Kidney (tissue), 14 donors: ENCODE data around the gene CCDC137. TPM values are rescaled to one million over a fixed set of nuclear protein-coding genes. Genes with fewer than 3 reads are reported as not detected.

ENCODE experiments used
- DNase-seq, 5 donors: peaks; one replicate each; pipeline ENCODE4 v3.0.0-alpha.2; 2013 to 2020
- FAIRE-seq: peaks from 2 replicates; lab custom pipeline; 2012; peaks lifted over from hg19 to GRCh38; lab: Jason Lieb, UNC
- H3K27ac ChIP-seq, 2 donors: one replicate each; pipeline ENCODE4 v1.7.0; 2013; ENCODE audit warnings: low read depth in 2 of 2, low read length in 2 of 2, inconsistent platforms in 1 of 2
- H3K27me3 ChIP-seq: one replicate; pipeline ENCODE4 v1.7.1; 2013; ENCODE audit warnings: low read length, inconsistent platforms; ENCODE audit not compliant: control insufficient read depth, insufficient read depth
- H3K36me3 ChIP-seq, 3 donors: one replicate each; pipeline versions ENCODE4 v1.7.0 to v1.7.1; 2013; ENCODE audit warnings: low read length in 3 of 3, control low read depth in 1 of 3, inconsistent platforms in 1 of 3; ENCODE audit not compliant: insufficient read depth in 3 of 3, control insufficient read depth in 2 of 3
- H3K4me1 ChIP-seq, 3 donors: one replicate each; pipeline versions ENCODE4 v1.7.0 to v1.7.1; 2013; ENCODE audit warnings: low read length in 3 of 3, inconsistent platforms in 1 of 3, low read depth in 1 of 3; ENCODE audit not compliant: control insufficient read depth in 2 of 3, insufficient read depth in 2 of 3
- H3K4me3 ChIP-seq, 3 donors: one replicate each; pipeline versions ENCODE4 v1.7.0 to v1.8.1; 2013; ENCODE audit warnings: low read length in 3 of 3, control low read depth in 1 of 3, inconsistent platforms in 1 of 3
- H3K9ac ChIP-seq, 3 donors: one replicate each; pipeline versions ENCODE4 v1.7.0 to v1.7.1; 2013; ENCODE audit warnings: low read length in 3 of 3, control low read depth in 1 of 3, inconsistent platforms in 1 of 3
- H3K9me3 ChIP-seq, 3 donors: one replicate each; pipeline versions ENCODE4 v1.7.0 to v1.7.1; 2013; ENCODE audit warnings: low read length in 3 of 3, control low read depth in 1 of 3, inconsistent platforms in 1 of 3; ENCODE audit not compliant: control insufficient read depth in 2 of 3, insufficient read depth in 1 of 3
- intact Hi-C: fragments of 100-400 bp; cut with DNase I; formaldehyde crosslinking; loops from one replicate; pipeline ENCODE4 v1.11.1; 2022
- polyA plus RNA-seq: library from polyadenylated mRNA; stranded (reverse); fragments of 350-450 nt; fragmentation: Illumina TruSeq; extraction: RNeasy Lipid Tissue Mini Kit (QIAGEN cat#74804); gene quantifications from one replicate; pipeline ENCODE4 v1.2.3, GENCODE V29; 2014; ENCODE audit warnings: low read depth, low replicate concordance; ENCODE audit not compliant: insufficient read depth
- total RNA-seq: library from RNA; stranded (reverse); fragmentation: NEBNext Ultra II Directional; extraction: Animal tissue kit (Norgen Biotek cat#: 25700); gene quantifications from one replicate; pipeline ENCODE4 v1.2.1, GENCODE V29; 2021
- TF ChIP-seq, protein P1 (sequence below): IDR thresholded peaks from 3 replicates; pipeline ENCODE4 v1.5.1; 2012; ENCODE audit warnings: mild to moderate bottlenecking, moderate library complexity, borderline replicate concordance; ENCODE audit not compliant: insufficient read depth; ENCODE audit errors: extremely low read depth
- donor health status: control.
- donor health status: control.
- donor health status: control.
- donor health status: control.
- donor health status: control.
- donor health status: DM: yes; HTN: yes; CAD: no.
- donor health status: Normal renal cell carcinoma (clear cell type).

Gene CCDC137
- total and polyA plus RNA-seq, 2 donors from 2014 or later, result 14.7 to 18.8 TPM

DNA sequence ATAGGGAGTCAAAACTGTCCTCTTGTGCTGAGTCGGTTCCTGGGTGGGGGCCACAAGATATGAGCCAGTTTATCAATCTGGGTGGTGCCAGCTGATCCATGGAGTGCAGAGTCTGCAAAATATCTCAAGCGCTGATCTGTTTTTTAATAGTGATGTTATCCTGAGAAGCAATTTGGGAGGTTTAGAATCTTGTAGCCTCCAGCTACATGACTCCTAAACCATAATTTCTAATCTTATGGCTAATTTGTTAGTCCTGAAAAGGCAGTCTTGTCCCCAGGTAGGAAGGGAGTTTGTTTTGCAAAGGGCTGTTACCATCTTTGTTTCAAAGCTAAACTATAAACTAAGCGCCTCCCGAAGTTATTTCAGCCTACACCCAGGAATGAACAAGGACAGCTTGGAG is 27.9 kb upstream of the CCDC137 start:
- Histone ChIP-seq H3K27me3 (no peaks in the 10 kb centered on the region), H3K4me1 (peaks cover 0 to 9% (median 4%) of the 10 kb centered on the region in 3 donors), H3K9me3 (no peaks in the 10 kb centered on the region), H3K9ac (no peak overlapping the region), H3K4me3 (no peak overlapping the region), H3K27ac (no peak overlapping the region), H3K36me3 (no peaks in the 10 kb centered on the region)
- DNase-seq (no peak), FAIRE-seq (no peak)
- TF ChIP-seq, protein P1, sequence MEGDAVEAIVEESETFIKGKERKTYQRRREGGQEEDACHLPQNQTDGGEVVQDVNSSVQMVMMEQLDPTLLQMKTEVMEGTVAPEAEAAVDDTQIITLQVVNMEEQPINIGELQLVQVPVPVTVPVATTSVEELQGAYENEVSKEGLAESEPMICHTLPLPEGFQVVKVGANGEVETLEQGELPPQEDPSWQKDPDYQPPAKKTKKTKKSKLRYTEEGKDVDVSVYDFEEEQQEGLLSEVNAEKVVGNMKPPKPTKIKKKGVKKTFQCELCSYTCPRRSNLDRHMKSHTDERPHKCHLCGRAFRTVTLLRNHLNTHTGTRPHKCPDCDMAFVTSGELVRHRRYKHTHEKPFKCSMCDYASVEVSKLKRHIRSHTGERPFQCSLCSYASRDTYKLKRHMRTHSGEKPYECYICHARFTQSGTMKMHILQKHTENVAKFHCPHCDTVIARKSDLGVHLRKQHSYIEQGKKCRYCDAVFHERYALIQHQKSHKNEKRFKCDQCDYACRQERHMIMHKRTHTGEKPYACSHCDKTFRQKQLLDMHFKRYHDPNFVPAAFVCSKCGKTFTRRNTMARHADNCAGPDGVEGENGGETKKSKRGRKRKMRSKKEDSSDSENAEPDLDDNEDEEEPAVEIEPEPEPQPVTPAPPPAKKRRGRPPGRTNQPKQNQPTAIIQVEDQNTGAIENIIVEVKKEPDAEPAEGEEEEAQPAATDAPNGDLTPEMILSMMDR, result no peak
- intact Hi-C loops, result no loop called here

DNA sequence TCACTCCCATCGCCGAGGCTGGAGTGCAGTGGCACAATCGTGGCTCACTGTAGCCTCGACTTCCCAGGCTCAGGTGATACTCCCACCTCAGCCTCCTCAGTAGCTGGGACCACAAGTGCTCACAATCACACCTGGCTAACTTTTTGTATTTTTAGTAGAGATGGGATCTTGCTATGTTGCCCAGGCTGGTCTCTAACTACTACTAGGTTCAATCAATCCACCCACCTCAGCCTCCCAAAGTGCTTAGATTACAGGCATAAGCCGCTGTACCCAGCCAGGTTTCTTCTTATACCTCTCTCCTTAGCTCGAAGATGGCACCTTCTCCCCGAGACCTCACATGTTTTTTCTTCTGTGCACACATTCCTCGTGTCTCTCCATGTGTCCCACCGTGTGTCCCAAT is 26.5 kb upstream of the CCDC137 start:
- Histone ChIP-seq H3K36me3 (no peaks in the 10 kb centered on the region), H3K9ac (no peak overlapping the region), H3K4me1 (peaks cover 0 to 9% (median 4%) of the 10 kb centered on the region in 3 donors), H3K9me3 (no peaks in the 10 kb centered on the region), H3K27ac (no peak overlapping the region), H3K4me3 (no peak overlapping the region), H3K27me3 (no peaks in the 10 kb centered on the region)
- intact Hi-C loops, result no loop called here
- TF ChIP-seq, protein P1, result no peak
- DNase-seq (peak in 1 of 5 donors; percentile 28), FAIRE-seq (no peak)

DNA sequence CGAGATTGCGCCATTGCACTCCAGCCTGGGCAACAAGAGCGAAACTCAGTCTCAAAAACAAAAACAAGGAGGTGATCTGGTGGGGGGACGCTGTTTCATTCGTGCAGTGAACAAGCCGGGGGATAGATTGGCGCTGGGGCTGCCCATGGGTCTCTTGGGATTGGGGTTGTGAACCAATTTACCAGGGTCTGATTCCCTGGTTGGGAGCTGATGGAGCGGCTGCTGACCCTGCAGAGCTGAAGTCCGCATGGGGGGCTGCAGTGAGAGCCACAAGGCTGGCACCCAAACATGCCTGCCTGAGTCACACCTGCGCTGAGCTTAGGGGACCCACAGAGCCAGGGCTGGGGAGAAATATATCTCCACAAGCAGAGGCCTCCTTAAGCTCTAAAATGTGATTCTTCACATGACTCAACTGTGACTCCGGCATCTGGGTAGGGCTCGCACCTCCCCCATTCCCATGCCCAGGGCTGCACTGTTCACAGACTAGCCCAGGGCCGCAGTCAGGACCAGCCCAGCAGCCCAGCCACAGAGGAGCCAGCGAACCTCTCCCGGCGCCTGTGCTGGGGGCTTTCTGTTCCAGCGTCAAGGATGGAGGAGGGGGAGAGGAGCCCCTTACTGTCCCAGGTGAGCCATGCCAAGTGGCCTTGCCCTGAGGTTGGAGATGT is 24.6 kb upstream of the CCDC137 start:
- FAIRE-seq, result no peak
- H3K4me1 ChIP-seq, result no peaks in the 10 kb centered on the region

More for the DNA sequence above, 24.6 kb upstream of the CCDC137 start:
- peak in 1 of 5 donors; percentile 45 for DNase-seq
- Histone ChIP-seq H3K27me3 (no peaks in the 10 kb centered on the region), H3K4me3 (no peak overlapping the region), H3K9me3 (no peaks in the 10 kb centered on the region), H3K27ac (no peak overlapping the region), H3K36me3 (peaks cover 2 to 3% (median 3%) of the 10 kb centered on the region in 3 donors), H3K9ac (no peak overlapping the region)
- TF ChIP-seq, protein P1, result no peak
- intact Hi-C loops, result no loop called here
